OCI-LY1 (cell line): ENCODE data around the gene PRKAR2A.

Experiments
- H2AFZ ChIP-seq: fragments of 200-600 bp; sonication (generic), shearing (Covaris generic); 2 replicates; pipeline ENCODE4 v1.6.0; 2014; ENCODE audit warnings: antibody characterized with exemption, mild to moderate bottlenecking, low read length
- H3F3A ChIP-seq: fragments of 200-600 bp; sonication (generic), shearing (Covaris generic); 2 replicates; pipeline ENCODE4 v1.6.0; 2014; ENCODE audit warnings: mild to moderate bottlenecking, antibody characterized with exemption, low read length, moderate library complexity; ENCODE audit not compliant: insufficient read depth
- H3K27ac ChIP-seq: fragments of 200-600 bp; sonication (generic); 2 replicates; pipeline ENCODE4 v1.5.1; 2014; ENCODE audit warnings: low read length, mixed run types, mild to moderate bottlenecking, low read depth; ENCODE audit not compliant: poor library complexity, severe bottlenecking
- H3K27me3 ChIP-seq: fragments of 200-600 bp; sonication (generic); 2 replicates; pipeline ENCODE4 v1.6.0; 2014; ENCODE audit warnings: antibody characterized with exemption, mild to moderate bottlenecking, low read length, moderate library complexity; ENCODE audit not compliant: insufficient read depth
- H3K36me3 ChIP-seq: fragments of 200-600 bp; sonication (generic); 2 replicates; pipeline ENCODE4 v1.6.1; 2014; ENCODE audit warnings: mild to moderate bottlenecking, antibody characterized with exemption, low read length, moderate library complexity, mixed read lengths; ENCODE audit not compliant: insufficient read depth
- H3K4me1 ChIP-seq: fragments of 200-600 bp; sonication (generic); 2 replicates; pipeline ENCODE4 v1.5.1; 2014; ENCODE audit warnings: mild to moderate bottlenecking, low read length, moderate library complexity; ENCODE audit not compliant: insufficient read depth, severe bottlenecking
- H3K4me2 ChIP-seq: fragments of 200-600 bp; sonication (generic), shearing (Covaris generic); 2 replicates; pipeline ENCODE4 v1.6.1; 2014; ENCODE audit warnings: low read length
- H3K4me3 ChIP-seq: fragments of 200-600 bp; sonication (generic); 2 replicates; pipeline ENCODE4 v1.5.1; 2014; ENCODE audit warnings: low read length, low read depth, mild to moderate bottlenecking, mixed read lengths; ENCODE audit not compliant: poor library complexity, severe bottlenecking
- H3K79me2 ChIP-seq: fragments of 200-600 bp; shearing (Covaris generic); 2 replicates; pipeline ENCODE4 v1.6.1; 2016; ENCODE audit warnings: mixed run types, low read length, mixed read lengths; ENCODE audit not compliant: insufficient read depth
- H3K9ac ChIP-seq: fragments of 200-600 bp; sonication (generic), shearing (Covaris generic); 2 replicates; pipeline ENCODE4 v1.6.1; 2014; ENCODE audit warnings: mild to moderate bottlenecking, low read length, mixed read lengths
- H3K9me2 ChIP-seq: fragments of 200-600 bp; sonication (generic), shearing (Covaris generic); 2 replicates; pipeline ENCODE4 v1.6.1; 2014; ENCODE audit warnings: low read depth, mild to moderate bottlenecking, low read length, mixed read lengths
- H3K9me3 ChIP-seq: fragments of 200-600 bp; shearing (Covaris generic); 2 replicates; pipeline ENCODE4 v1.6.1; 2014; ENCODE audit warnings: low read length, mixed read lengths
- H4K20me1 ChIP-seq: fragments of 200-600 bp; sonication (generic), shearing (Covaris generic); 2 replicates; pipeline ENCODE4 v1.6.0; 2016; ENCODE audit warnings: mild to moderate bottlenecking, low read length; ENCODE audit not compliant: insufficient read depth
- EZH2 ChIP-seq: fragments of 200-600 bp; sonication (generic), shearing (Covaris generic); IDR thresholded peaks from 2 replicates; pipeline ENCODE4 v1.8.0; 2017; ENCODE audit warnings: borderline replicate concordance, mixed run types, mild to moderate bottlenecking, antibody characterized with exemption, low read length, moderate library complexity, mixed read lengths
- TF ChIP-seq, protein P1 (sequence below): fragments of 200-600 bp; sonication (generic), shearing (Covaris generic); IDR thresholded peaks from 2 replicates; pipeline ENCODE4 v1.5.1; 2017; ENCODE audit warnings: mild to moderate bottlenecking, antibody characterized with exemption, low read length, moderate library complexity, mixed read lengths

PRKAR2A gene

GRCh38 chr3:48847504-48848423 lies at the start of gene PRKAR2A:
PRKAR2A (minus strand) TSS chr3:48847874; CDS start chr3:48847596, 278 bp downstream.
- Histone ChIP-seq H3K27me3 (no peaks in the 10 kb centered on the region), H3K4me3 (peak within 1 kb of the TSS; percentile 86), H3K9me3 (peaks cover 3% of the 10 kb centered on the region; the same call in 1 of the 2 replicates), H3K9me2 (no peaks in the 10 kb centered on the region), H3K4me2 (peak within 1 kb of the TSS; percentile 77), H3K27ac (peak within 1 kb of the TSS; percentile 69), H3K4me1 (peaks cover 52% of the 10 kb centered on the region), H3K36me3 (peaks cover 7% of the 10 kb centered on the region; the same call in 1 of the 2 replicates), H3K79me2 (peaks cover 20% of the 10 kb centered on the region), H2AFZ (no peak within 1 kb of the TSS), H4K20me1 (no peaks in the 10 kb centered on the region), H3K9ac (peak within 1 kb of the TSS; percentile 80), H3F3A (no peaks in the 10 kb centered on the region)
- TF ChIP-seq, protein P1, sequence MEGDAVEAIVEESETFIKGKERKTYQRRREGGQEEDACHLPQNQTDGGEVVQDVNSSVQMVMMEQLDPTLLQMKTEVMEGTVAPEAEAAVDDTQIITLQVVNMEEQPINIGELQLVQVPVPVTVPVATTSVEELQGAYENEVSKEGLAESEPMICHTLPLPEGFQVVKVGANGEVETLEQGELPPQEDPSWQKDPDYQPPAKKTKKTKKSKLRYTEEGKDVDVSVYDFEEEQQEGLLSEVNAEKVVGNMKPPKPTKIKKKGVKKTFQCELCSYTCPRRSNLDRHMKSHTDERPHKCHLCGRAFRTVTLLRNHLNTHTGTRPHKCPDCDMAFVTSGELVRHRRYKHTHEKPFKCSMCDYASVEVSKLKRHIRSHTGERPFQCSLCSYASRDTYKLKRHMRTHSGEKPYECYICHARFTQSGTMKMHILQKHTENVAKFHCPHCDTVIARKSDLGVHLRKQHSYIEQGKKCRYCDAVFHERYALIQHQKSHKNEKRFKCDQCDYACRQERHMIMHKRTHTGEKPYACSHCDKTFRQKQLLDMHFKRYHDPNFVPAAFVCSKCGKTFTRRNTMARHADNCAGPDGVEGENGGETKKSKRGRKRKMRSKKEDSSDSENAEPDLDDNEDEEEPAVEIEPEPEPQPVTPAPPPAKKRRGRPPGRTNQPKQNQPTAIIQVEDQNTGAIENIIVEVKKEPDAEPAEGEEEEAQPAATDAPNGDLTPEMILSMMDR, result no peak
- no peak for TF ChIP-seq EZH2

DNA sequence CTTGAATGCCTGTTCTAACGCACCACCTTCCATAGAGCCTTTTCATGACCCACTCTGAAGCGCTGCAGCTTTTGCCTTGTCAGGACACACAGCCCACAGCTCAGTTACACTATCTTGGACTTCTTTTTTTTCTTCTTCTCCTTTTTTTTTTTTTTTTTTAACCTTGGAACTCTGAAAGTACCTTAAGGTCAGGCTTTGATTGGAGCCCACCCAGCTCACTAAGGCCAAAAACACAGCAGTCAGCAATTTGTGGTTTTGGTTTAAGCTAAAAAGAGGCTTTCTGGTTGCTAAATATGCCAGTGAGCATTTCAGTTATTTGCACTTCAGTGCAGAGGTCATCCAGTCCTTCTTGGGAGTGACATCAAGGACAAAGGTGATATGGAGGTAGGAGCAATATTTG lies 49.3 kb upstream of the PRKAR2A start:
- no peak overlapping the region for H3K4me2 ChIP-seq

GRCh38 chr3:48894516-48894915 lies 46.8 kb upstream of the PRKAR2A start:
- Histone ChIP-seq H3K4me3 (no peak overlapping the region), H3K4me2 (no peak overlapping the region), H3K79me2 (no peaks in the 10 kb centered on the region), H3K4me1 (peaks cover 21% of the 10 kb centered on the region), H3K9me2 (no peaks in the 10 kb centered on the region), H3K9me3 (no peaks in the 10 kb centered on the region), H3F3A (peaks cover 5% of the 10 kb centered on the region), H3K27ac (no peak overlapping the region), H4K20me1 (no peaks in the 10 kb centered on the region), H2AFZ (no peak overlapping the region), H3K9ac (no peak overlapping the region), H3K36me3 (no peaks in the 10 kb centered on the region), H3K27me3 (no peaks in the 10 kb centered on the region)
- TF ChIP-seq, protein P1, result no peak
- TF ChIP-seq EZH2, result no peak

More for the DNA sequence above, 49.3 kb upstream of the PRKAR2A start:
- Histone ChIP-seq H3K79me2 (no peaks in the 10 kb centered on the region), H3K4me3 (no peak overlapping the region), H2AFZ (no peak overlapping the region), H3K27me3 (no peaks in the 10 kb centered on the region), H3K9ac (no peak overlapping the region), H3K4me1 (peaks cover 22% of the 10 kb centered on the region), H4K20me1 (no peaks in the 10 kb centered on the region), H3F3A (peaks cover 6% of the 10 kb centered on the region), H3K9me3 (no peaks in the 10 kb centered on the region), H3K36me3 (no peaks in the 10 kb centered on the region), H3K9me2 (no peaks in the 10 kb centered on the region), H3K27ac (peak overlapping the region; percentile 16)
- TF ChIP-seq, protein P1, result no peak
- TF ChIP-seq EZH2, result no peak
